GM12872 (cell line): Measurements from ENCODE around the gene ASB7.

Experiments
- CTCF ChIP-seq: IDR thresholded peaks from 3 replicates; pipeline ENCODE4 v1.5.1; 2011; ENCODE audit warnings: low read depth, mild to moderate bottlenecking, low read length, moderate library complexity; ENCODE audit not compliant: insufficient read depth

Gene ASB7

GRCh38 chr15:100614918-100615317 lies 12.5 kb downstream of the ASB7 start:
- no peak for TF ChIP-seq CTCF

GRCh38 chr15:100615801-100616200 lies 13.4 kb downstream of the ASB7 start:
- TF ChIP-seq CTCF = no peak

- no peak for TF ChIP-seq CTCF
Observed at GRCh38 chr15:100616700-100617099, 14.3 kb downstream of the ASB7 start.

GRCh38 chr15:100623301-100623700 lies 20.9 kb downstream of the ASB7 start:
- no peak for TF ChIP-seq CTCF

GRCh38 chr15:100627789-100628395 lies 25.5 kb downstream of the ASB7 start:
- TF ChIP-seq CTCF = peak; percentile 79

GRCh38 chr15:100628746-100629145 lies 26.4 kb downstream of the ASB7 start:
- TF ChIP-seq CTCF = no peak

- TF ChIP-seq CTCF = no peak
Observed at GRCh38 chr15:100631831-100632230, 29.4 kb downstream of the ASB7 start.

GRCh38 chr15:100633763-100634075 lies 31.3 kb downstream of the ASB7 start:
- no peak for TF ChIP-seq CTCF
